NT2/D1 (cell line): ENCODE data around the gene ZNF765.

Experiments used
- SUZ12 ChIP-seq: IDR thresholded peaks from 2 replicates; pipeline ENCODE4 v1.6.1; 2011; ENCODE audit not compliant: insufficient read length, insufficient read depth; ENCODE audit errors: extremely low read depth
- ZNF274 ChIP-seq: IDR thresholded peaks from 2 replicates; pipeline ENCODE4 v1.6.1; 2011; ENCODE audit warnings: mild to moderate bottlenecking, low read depth, low read length

DNA sequence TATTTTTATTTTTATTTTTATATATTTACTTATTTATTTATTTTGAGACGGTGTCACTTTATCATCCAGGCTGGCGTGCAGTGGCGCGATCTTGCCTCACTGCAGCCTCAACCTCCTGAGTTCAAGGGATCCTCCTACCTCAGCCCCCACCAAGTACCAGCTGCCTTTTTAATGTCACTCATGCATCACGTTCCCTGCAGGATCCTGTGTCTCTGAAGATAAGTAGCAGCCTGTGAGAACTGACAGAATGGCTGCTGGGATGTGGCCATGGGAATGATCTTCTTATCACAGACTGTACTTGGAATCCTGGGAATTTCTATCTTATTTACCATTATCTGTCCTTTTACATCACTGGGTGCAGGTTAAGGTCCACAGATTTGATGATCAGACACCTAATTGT lies 27.6 kb downstream of the ZNF765 start:
- TF ChIP-seq SUZ12 (no peak), ZNF274 (no peak)
